ENCODE measurements around the gene MAP3K4. TPM values are rescaled to one million over a fixed set of nuclear protein-coding genes. Genes with fewer than 3 reads are reported as not detected.

The MAP3K4 gene
- total RNA-seq, 1 donor from 2014 or later, result 66.5 TPM

DNA sequence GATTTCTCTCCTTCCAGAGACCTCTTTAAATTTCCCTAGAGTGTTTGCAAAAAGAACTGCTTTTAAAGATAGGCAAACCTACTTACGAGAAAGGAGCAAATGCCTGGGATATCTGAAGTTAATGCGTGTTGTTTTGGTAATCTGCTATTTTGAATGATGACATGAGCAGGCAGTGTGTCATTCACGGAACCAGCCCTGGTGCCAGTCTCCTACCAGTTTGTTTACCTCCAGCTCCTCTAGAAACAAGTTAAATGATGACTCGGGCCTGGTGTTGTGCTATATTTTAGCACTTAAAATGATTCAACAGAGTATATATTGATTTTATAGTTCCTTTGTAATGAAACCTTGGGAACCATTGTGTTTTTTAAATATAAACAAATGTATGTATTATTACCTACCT, 41.1 kb upstream of the MAP3K4 start:
- intact Hi-C loops (cut with micrococcal nuclease), result no loop called here
- no peaks in the 10 kb centered on the region for H3K4me1 Mint-ChIP-seq
- H3K4me3 Mint-ChIP-seq, result no peak overlapping the region
- TF ChIP-seq CTCF (IDR thresholded peaks at IDR 0.05), result no peak
- H3K27me3 Mint-ChIP-seq, result peaks cover 18% of the 10 kb centered on the region
- ATAC-seq (ENCODE audit: low read depth) (no peak), DNase-seq (no peak)
- CTCF ChIA-PET, result no interaction called here
- H3K9me3 Mint-ChIP-seq, result no peaks in the 10 kb centered on the region
- H3K36me3 Mint-ChIP-seq (ENCODE audit: low read depth), result no peaks in the 10 kb centered on the region
- H3K27ac Mint-ChIP-seq, result no peak overlapping the region
- POLR2A ChIA-PET, result no interaction called here

DNA sequence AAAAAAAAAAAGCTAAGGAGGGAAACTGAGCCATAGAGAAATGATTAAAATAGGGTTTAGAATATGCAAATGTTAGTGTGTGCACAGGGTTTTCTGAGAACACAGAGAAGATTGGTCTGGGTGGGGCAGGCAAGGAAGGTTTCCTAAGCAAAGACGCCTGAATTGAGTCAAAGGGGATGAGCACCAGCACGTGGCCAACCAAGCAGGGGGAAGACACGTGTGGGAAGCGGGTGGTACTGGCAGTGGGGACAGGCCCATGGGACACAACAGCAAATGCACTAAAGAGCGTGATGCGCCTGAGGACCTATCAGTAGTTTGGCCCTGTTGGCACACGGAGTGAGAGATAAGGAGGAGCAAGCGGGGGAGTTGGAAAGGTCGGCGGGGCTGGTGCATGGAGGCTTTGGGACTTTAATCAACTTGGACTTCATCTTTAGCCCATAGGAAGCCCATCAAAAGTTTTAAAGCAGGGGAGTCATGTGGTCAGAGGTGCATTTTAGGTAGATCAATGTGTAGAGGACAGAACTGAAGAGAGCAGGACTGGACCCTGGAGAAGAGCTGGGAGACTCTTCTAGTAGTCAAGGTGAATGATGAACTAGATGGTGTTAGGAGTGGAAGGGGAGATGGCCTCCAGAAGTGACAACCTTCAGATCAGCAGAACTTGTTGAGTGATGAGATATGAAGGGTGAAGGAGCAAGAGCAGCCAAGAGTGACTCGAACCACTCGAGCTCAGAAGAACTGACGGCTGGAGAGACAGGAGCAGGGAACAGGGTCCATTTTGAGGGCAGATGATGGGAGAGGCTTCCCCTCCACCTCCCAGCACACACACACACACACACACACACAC, 40.2 kb upstream of the MAP3K4 start:
- H3K4me1 Mint-ChIP-seq, result no peaks in the 10 kb centered on the region
- CTCF ChIA-PET, result no interaction called here
- no peak overlapping the region for H3K27ac Mint-ChIP-seq
- no peak for TF ChIP-seq CTCF (IDR thresholded peaks at IDR 0.05)
- POLR2A ChIA-PET, result no interaction called here
- DNase-seq (no peak), ATAC-seq (ENCODE audit: low read depth) (no peak)
- intact Hi-C loops (cut with micrococcal nuclease), result no loop called here
- peaks cover 23% of the 10 kb centered on the region for H3K27me3 Mint-ChIP-seq
- H3K9me3 Mint-ChIP-seq, result no peaks in the 10 kb centered on the region
- no peaks in the 10 kb centered on the region for H3K36me3 Mint-ChIP-seq (ENCODE audit: low read depth)
- H3K4me3 Mint-ChIP-seq, result no peak overlapping the region

- no peak for TF ChIP-seq CTCF (IDR thresholded peaks at IDR 0.05)
- ChIA-PET POLR2A (no interaction called here), CTCF (no interaction called here)
- Mint-ChIP-seq H3K4me1 (no peaks in the 10 kb centered on the region), H3K36me3 (ENCODE audit: low read depth) (no peaks in the 10 kb centered on the region), H3K27ac (no peak overlapping the region), H3K9me3 (no peaks in the 10 kb centered on the region), H3K27me3 (peaks cover 27% of the 10 kb centered on the region), H3K4me3 (no peak overlapping the region)
- DNase-seq, result no peak
- intact Hi-C loops (cut with micrococcal nuclease), result no loop called here
- ATAC-seq (ENCODE audit: low read depth), result no peak
These were observed 38.8 kb upstream of the MAP3K4 start for GRCh38 chr6:160952633-160953281.

DNA sequence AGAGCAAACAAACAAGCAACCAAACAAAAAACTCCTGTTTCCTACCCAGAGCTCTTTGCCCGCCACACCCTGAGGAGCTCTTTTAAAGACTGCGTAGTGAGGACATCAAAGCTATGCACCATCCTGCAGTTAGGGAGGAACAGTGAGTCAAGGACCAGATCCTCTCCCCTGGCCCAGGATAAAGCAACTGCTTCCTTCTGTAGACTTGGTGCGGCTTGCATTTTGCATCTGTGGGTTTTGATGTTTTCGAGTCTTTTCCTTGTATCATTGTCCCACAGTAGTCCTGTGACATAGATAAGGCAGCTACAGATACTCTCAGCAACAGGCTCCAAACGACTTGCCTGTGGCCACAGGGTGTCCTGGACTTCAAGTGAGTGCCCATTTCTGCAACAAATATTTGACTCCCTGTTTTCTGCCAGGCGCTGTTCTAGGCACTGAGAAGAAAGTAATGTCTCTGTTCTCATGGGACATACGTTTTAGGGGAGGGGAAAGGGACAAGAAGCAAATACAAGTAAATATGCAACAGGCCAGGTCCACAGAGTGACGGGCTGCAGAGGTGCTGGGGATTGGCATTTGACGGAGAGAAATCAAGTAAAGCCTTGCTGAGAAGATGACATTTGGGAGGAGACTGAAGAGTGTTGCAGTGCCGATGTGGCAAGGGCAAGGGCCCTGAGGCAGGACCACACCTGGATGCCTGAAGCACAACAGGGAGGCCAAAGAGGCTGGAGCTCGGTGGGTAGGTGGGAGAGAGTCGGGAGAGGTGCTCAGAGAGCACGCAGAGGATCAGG, 35.9 kb upstream of the MAP3K4 start:
- Mint-ChIP-seq H3K27ac (no peak overlapping the region), H3K4me1 (no peaks in the 10 kb centered on the region), H3K36me3 (ENCODE audit: low read depth) (no peaks in the 10 kb centered on the region), H3K27me3 (peaks cover 24% of the 10 kb centered on the region), H3K9me3 (no peaks in the 10 kb centered on the region), H3K4me3 (no peak overlapping the region)
- no peak for TF ChIP-seq CTCF (IDR thresholded peaks at IDR 0.05)
- DNase-seq, result no peak
- ChIA-PET CTCF (no interaction called here), POLR2A (no interaction called here)
- intact Hi-C loops (cut with micrococcal nuclease), result no loop called here
- no peak for ATAC-seq (ENCODE audit: low read depth)
